Measurements from ENCODE around the gene NUB1.

DNA sequence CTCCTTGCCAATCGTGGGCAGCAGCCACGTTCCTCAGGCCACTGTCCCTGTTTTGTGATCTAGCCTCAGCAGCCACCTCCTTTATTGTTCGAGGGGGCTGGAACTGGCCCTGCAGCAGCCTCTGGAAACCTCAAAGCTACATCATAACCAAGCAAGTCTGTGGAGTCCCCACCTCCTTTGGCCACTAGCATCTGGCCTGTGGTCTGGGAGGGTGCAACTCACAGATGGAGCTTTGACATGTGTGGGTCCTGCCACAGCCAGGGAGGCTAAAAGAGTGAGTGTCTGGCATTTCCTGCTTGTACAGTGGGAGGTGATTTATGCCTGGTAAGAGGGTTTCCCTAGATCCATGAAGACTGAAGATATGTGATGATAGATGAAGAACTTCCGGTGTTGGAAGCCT, 32.3 kb upstream of the NUB1 start:
- no peak for TF ChIP-seq SIN3A (IDR thresholded peaks at IDR 0.05; ENCODE audit: borderline replicate concordance, low read depth, low read length)
- no peak for TF ChIP-seq CTCF (IDR thresholded peaks at IDR 0.05)
- no peak for TF ChIP-seq MAX (IDR thresholded peaks at IDR 0.05; ENCODE audit: low read depth)

All from SK-N-SH (cell line).